Ascending aorta (tissue), 2 donors: ENCODE measurements around the gene ELMO1. TPM values are rescaled to one million over a fixed set of nuclear protein-coding genes. Genes with fewer than 3 reads are reported as not detected.

ENCODE experiments used
- DNase-seq, 2 donors: peaks; one replicate each; pipeline ENCODE4 v3.0.0-alpha.2; 2019; ENCODE audit warnings: low spot score in 2 of 2
- H3K27ac ChIP-seq, 2 donors: fragments of 200-600 bp; sonication (generic); one replicate each; pipeline ENCODE4 v1.5.1; 2016 to 2017; ENCODE audit warnings: mild to moderate bottlenecking in 1 of 2
- H3K27me3 ChIP-seq: fragments of 200-600 bp; sonication (generic); one replicate; pipeline ENCODE4 v1.5.1; 2017
- H3K36me3 ChIP-seq, 2 donors: fragments of 200-600 bp; sonication (generic); one replicate each; pipeline ENCODE4 v1.5.1; 2016
- H3K4me1 ChIP-seq, 2 donors: fragments of 200-600 bp; sonication (generic); one replicate each; pipeline ENCODE4 v1.5.1; 2016 to 2017; ENCODE audit warnings: mild to moderate bottlenecking in 1 of 2
- H3K4me3 ChIP-seq, 2 donors: fragments of 200-600 bp; sonication (generic); one replicate each; pipeline ENCODE4 v1.5.1; 2016 to 2017; ENCODE audit warnings: mild to moderate bottlenecking in 1 of 2
- H3K9me3 ChIP-seq, 2 donors: fragments of 200-600 bp; sonication (generic); one replicate each; pipeline ENCODE4 v1.5.1; 2016
- CTCF ChIP-seq, 3 experiments: fragments of 200-600 bp in 2 of 3; fragments of 450-650 bp in 1 of 3; sonication (generic) in 2 of 3; IDR thresholded peaks; one replicate each; pipeline ENCODE4 v1.5.1; 2016 to 2019; ENCODE audit warnings: antibody characterized with exemption in 3 of 3, mild to moderate bottlenecking in 1 of 3, moderate library complexity in 1 of 3
- intact Hi-C: fragments of 100-400 bp; cut with DNase I; formaldehyde crosslinking; loops from one replicate; pipeline ENCODE4 v1.15.1; 2023
- total RNA-seq: library from RNA; depleted of rRNA; stranded (reverse); fragments of >200 nt; gene quantifications from one replicate; pipeline ENCODE4 v1.1.0, GENCODE V29; 2016

The ELMO1 gene
- total RNA-seq, 1 donor from 2014 or later = 40.8 TPM

GRCh38 chr7:37259319-37259821 lies 189.3 kb downstream of the ELMO1 start:
- TF ChIP-seq CTCF (IDR thresholded peaks at IDR 0.05) = no peak
- Histone ChIP-seq H3K4me3 (no peak overlapping the region), H3K27me3 (no peaks in the 10 kb centered on the region), H3K9me3 (no peaks in the 10 kb centered on the region), H3K27ac (no peak overlapping the region), H3K36me3 (no peaks in the 10 kb centered on the region), H3K4me1 (no peaks in the 10 kb centered on the region)
- intact Hi-C loops = no loop called here
- DNase-seq = no peak

GRCh38 chr7:37256631-37257030 lies 192.0 kb downstream of the ELMO1 start:
- no peak overlapping the region for H3K27ac ChIP-seq
- H3K36me3 ChIP-seq = no peaks in the 10 kb centered on the region
- no peaks in the 10 kb centered on the region for H3K9me3 ChIP-seq
- DNase-seq = no peak
- TF ChIP-seq CTCF (IDR thresholded peaks at IDR 0.05) = no peak
- no peaks in the 10 kb centered on the region for H3K27me3 ChIP-seq
- intact Hi-C loops = no loop called here
- no peak overlapping the region for H3K4me3 ChIP-seq
- no peaks in the 10 kb centered on the region for H3K4me1 ChIP-seq

GRCh38 chr7:37255327-37255944 lies 193.2 kb downstream of the ELMO1 start:
- Histone ChIP-seq H3K4me1 (no peaks in the 10 kb centered on the region), H3K27ac (no peak overlapping the region), H3K36me3 (no peaks in the 10 kb centered on the region), H3K9me3 (no peaks in the 10 kb centered on the region), H3K4me3 (no peak overlapping the region), H3K27me3 (no peaks in the 10 kb centered on the region)
- no peak for DNase-seq
- no peak for TF ChIP-seq CTCF (IDR thresholded peaks at IDR 0.05)
- intact Hi-C loops = no loop called here

GRCh38 chr7:37251222-37251621 lies 197.4 kb downstream of the ELMO1 start:
- no peaks in the 10 kb centered on the region for H3K27me3 ChIP-seq
- intact Hi-C loops = no loop called here
- no peaks in the 10 kb centered on the region for H3K36me3 ChIP-seq

GRCh38 chr7:37249240-37249639 lies 199.4 kb downstream of the ELMO1 start:
- no peak for DNase-seq
- Histone ChIP-seq H3K27me3 (no peaks in the 10 kb centered on the region), H3K36me3 (no peaks in the 10 kb centered on the region), H3K4me1 (no peaks in the 10 kb centered on the region), H3K9me3 (no peaks in the 10 kb centered on the region), H3K4me3 (no peak overlapping the region), H3K27ac (no peak overlapping the region)
- TF ChIP-seq CTCF (IDR thresholded peaks at IDR 0.05) = no peak
- intact Hi-C loops = no loop called here

More at GRCh38 chr7:37251222-37251621, 197.4 kb downstream of the ELMO1 start:
- Histone ChIP-seq H3K9me3 (no peaks in the 10 kb centered on the region), H3K4me3 (no peak overlapping the region), H3K4me1 (no peaks in the 10 kb centered on the region), H3K27ac (no peak overlapping the region)
- TF ChIP-seq CTCF (IDR thresholded peaks at IDR 0.05) = no peak
- no peak for DNase-seq
